ENCODE results near the gene ANKK1.

DNA sequence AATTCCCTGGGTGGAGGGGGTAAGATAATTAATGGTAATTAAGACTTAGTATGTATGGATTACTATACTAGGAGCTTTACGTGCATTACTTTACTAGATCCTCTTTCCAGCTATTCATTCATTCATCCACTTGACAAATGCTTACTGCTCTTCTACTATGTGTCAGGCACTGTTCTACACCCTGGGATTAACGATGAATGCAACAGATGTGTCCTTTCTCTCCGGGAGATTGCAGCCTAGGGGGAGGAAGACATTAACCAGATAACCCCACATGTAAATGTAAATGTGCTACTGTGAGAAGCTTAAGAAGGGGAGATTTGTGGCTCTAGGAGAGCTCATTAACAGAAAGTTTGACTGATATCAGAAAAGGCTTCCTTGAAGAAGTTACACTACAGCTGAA is 1.7 kb downstream of the ANKK1 start:
- TF ChIP-seq POLR2A (IDR thresholded peaks at IDR 0.05; ENCODE audit: low read depth, low read length) (no peak), POLR2AphosphoS5 (IDR thresholded peaks at IDR 0.05; ENCODE audit: low read depth, low read length) (no peak)
